HL-60 (cell line): ENCODE measurements around the gene CCR1.

Source experiments
- GABPA ChIP-seq: IDR thresholded peaks from 2 replicates; pipeline ENCODE4 v1.6.1; 2012; ENCODE audit warnings: low read depth
- POLR2AphosphoS5 ChIP-seq: IDR thresholded peaks from 2 replicates; pipeline ENCODE4 v1.6.1; 2012; ENCODE audit warnings: low read depth
- TF ChIP-seq, protein P1 (sequence below): IDR thresholded peaks from one replicate; pipeline ENCODE4 v1.5.1; 2011; ENCODE audit warnings: low read length, control low read depth, inconsistent platforms; ENCODE audit not compliant: insufficient read depth
- TF ChIP-seq, protein P2 (sequence below): IDR thresholded peaks from 2 replicates; pipeline ENCODE4 v1.6.1; 2012; ENCODE audit warnings: low read depth; ENCODE audit not compliant: insufficient replicate concordance

DNA sequence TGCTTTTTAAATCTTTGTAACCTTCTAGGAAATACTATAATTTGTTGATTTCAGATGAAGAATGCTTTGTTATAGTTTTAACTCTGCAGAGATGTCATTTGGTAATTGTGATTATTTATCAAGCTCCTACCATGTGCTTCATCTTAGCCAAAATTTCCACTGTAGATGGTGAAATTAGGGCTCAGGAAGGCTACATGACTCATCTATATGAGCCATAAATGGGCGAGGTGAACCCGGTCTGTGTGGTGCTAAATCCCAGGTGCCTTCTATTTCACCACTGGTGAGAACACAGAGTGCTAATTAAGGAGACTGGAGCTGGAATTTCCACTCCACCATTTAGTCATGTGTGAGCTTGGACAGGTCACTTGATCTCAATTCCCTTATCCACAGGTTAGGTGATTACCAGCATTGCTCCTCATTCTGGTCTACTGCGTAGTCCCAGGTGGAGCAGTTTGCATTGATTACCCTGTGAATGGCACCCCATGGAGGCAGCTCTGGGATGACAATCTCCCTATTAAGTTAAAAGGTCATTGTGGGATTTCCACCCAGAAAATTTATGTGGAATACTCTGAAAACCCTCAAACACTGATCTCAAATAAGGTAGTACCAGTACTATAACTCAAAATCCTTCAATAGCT, 31.3 kb upstream of the CCR1 start:
- TF ChIP-seq, protein P1, sequence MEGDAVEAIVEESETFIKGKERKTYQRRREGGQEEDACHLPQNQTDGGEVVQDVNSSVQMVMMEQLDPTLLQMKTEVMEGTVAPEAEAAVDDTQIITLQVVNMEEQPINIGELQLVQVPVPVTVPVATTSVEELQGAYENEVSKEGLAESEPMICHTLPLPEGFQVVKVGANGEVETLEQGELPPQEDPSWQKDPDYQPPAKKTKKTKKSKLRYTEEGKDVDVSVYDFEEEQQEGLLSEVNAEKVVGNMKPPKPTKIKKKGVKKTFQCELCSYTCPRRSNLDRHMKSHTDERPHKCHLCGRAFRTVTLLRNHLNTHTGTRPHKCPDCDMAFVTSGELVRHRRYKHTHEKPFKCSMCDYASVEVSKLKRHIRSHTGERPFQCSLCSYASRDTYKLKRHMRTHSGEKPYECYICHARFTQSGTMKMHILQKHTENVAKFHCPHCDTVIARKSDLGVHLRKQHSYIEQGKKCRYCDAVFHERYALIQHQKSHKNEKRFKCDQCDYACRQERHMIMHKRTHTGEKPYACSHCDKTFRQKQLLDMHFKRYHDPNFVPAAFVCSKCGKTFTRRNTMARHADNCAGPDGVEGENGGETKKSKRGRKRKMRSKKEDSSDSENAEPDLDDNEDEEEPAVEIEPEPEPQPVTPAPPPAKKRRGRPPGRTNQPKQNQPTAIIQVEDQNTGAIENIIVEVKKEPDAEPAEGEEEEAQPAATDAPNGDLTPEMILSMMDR: no peak
- TF ChIP-seq GABPA: no peak
- TF ChIP-seq POLR2AphosphoS5: no peak
- TF ChIP-seq, protein P2, sequence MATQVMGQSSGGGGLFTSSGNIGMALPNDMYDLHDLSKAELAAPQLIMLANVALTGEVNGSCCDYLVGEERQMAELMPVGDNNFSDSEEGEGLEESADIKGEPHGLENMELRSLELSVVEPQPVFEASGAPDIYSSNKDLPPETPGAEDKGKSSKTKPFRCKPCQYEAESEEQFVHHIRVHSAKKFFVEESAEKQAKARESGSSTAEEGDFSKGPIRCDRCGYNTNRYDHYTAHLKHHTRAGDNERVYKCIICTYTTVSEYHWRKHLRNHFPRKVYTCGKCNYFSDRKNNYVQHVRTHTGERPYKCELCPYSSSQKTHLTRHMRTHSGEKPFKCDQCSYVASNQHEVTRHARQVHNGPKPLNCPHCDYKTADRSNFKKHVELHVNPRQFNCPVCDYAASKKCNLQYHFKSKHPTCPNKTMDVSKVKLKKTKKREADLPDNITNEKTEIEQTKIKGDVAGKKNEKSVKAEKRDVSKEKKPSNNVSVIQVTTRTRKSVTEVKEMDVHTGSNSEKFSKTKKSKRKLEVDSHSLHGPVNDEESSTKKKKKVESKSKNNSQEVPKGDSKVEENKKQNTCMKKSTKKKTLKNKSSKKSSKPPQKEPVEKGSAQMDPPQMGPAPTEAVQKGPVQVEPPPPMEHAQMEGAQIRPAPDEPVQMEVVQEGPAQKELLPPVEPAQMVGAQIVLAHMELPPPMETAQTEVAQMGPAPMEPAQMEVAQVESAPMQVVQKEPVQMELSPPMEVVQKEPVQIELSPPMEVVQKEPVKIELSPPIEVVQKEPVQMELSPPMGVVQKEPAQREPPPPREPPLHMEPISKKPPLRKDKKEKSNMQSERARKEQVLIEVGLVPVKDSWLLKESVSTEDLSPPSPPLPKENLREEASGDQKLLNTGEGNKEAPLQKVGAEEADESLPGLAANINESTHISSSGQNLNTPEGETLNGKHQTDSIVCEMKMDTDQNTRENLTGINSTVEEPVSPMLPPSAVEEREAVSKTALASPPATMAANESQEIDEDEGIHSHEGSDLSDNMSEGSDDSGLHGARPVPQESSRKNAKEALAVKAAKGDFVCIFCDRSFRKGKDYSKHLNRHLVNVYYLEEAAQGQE: no peak
